ENCODE data around the gene AGPAT1.
"Not testable (repeated sequence)": the region's sequence is repeated elsewhere in the genome, so short reads cannot be mapped to it uniquely, and the experiment has no call there.

The AGPAT1 gene

GRCh38 chr6:32175711-32176475 is at the start of gene AGPAT1:
TSS of gene AGPAT1 (minus strand) at chr6:32176084. CDS start at chr6:32171496, 4,588 bp downstream.
- peak; percentile 89 for DNase-seq (ENCODE audit: low spot score)

GRCh38 chr6:32224696-32225095 is 48.8 kb upstream of the AGPAT1 start:
- DNase-seq (ENCODE audit: low spot score), result no peak

GRCh38 chr6:32223258-32224235 is 47.7 kb upstream of the AGPAT1 start, which contains the start of gene NOTCH4:
TSS of gene NOTCH4 (minus strand) at chr6:32224067. CDS start at chr6:32223928, 139 bp downstream.
- no peak for DNase-seq (ENCODE audit: low spot score)

GRCh38 chr6:32222333-32223230 is 46.7 kb upstream of the AGPAT1 start:
- no peak for DNase-seq (ENCODE audit: low spot score)

GRCh38 chr6:32220021-32220420 is 44.1 kb upstream of the AGPAT1 start:
- DNase-seq (ENCODE audit: low spot score), result no peak

- DNase-seq (ENCODE audit: low spot score), result no peak
Measured at GRCh38 chr6:32218167-32218566, 42.3 kb upstream of the AGPAT1 start.

- DNase-seq (ENCODE audit: low spot score), result no peak
Measured at GRCh38 chr6:32216998-32217397, 41.1 kb upstream of the AGPAT1 start.

GRCh38 chr6:32216285-32216684 is 40.4 kb upstream of the AGPAT1 start:
- no peak for DNase-seq (ENCODE audit: low spot score)

GRCh38 chr6:32215617-32216016 is 39.7 kb upstream of the AGPAT1 start:
- DNase-seq (ENCODE audit: low spot score), result no peak

GRCh38 chr6:32214126-32214525 is 38.2 kb upstream of the AGPAT1 start:
- no peak for DNase-seq (ENCODE audit: low spot score)

GRCh38 chr6:32213649-32214048 is 37.8 kb upstream of the AGPAT1 start:
- DNase-seq (ENCODE audit: low spot score), result no peak

- DNase-seq (ENCODE audit: low spot score), result no peak
Measured at GRCh38 chr6:32212076-32212760, 36.3 kb upstream of the AGPAT1 start.

- not testable (repeated sequence) for DNase-seq (ENCODE audit: low spot score)
Measured at GRCh38 chr6:32211432-32211831, 35.5 kb upstream of the AGPAT1 start.

- DNase-seq (ENCODE audit: low spot score), result no peak
Measured at GRCh38 chr6:32210191-32210601, 34.3 kb upstream of the AGPAT1 start.

- no peak for DNase-seq (ENCODE audit: low spot score)
Measured at GRCh38 chr6:32208996-32209395, 33.1 kb upstream of the AGPAT1 start.

- DNase-seq (ENCODE audit: low spot score), result no peak
Measured at GRCh38 chr6:32204268-32204715, 28.4 kb upstream of the AGPAT1 start.

GRCh38 chr6:32203426-32204267 is 27.8 kb upstream of the AGPAT1 start:
- DNase-seq (ENCODE audit: low spot score), result no peak

GRCh38 chr6:32202186-32202585 is 26.3 kb upstream of the AGPAT1 start:
- DNase-seq (ENCODE audit: low spot score), result no peak

- no peak for DNase-seq (ENCODE audit: low spot score)
Measured at GRCh38 chr6:32200711-32201475, 25.0 kb upstream of the AGPAT1 start.
